HG03442 (cell line): Measurements from ENCODE around the gene HFM1.
A peak's percentile ranks its signal among the peaks of the same experiment; 100 is the strongest.
"Not testable (repeated sequence)": the region's sequence is repeated elsewhere in the genome, so short reads cannot be mapped to it uniquely, and the experiment has no call there.

ENCODE experiments used
- ATAC-seq: cut with Tn5 transposase; IDR thresholded peaks from one replicate; pipeline ENCODE4 v1.9.1; 2021; ENCODE audit warnings: mild to moderate bottlenecking, moderate library complexity; ENCODE audit not compliant: unreplicated experiment

Gene HFM1, protein sequence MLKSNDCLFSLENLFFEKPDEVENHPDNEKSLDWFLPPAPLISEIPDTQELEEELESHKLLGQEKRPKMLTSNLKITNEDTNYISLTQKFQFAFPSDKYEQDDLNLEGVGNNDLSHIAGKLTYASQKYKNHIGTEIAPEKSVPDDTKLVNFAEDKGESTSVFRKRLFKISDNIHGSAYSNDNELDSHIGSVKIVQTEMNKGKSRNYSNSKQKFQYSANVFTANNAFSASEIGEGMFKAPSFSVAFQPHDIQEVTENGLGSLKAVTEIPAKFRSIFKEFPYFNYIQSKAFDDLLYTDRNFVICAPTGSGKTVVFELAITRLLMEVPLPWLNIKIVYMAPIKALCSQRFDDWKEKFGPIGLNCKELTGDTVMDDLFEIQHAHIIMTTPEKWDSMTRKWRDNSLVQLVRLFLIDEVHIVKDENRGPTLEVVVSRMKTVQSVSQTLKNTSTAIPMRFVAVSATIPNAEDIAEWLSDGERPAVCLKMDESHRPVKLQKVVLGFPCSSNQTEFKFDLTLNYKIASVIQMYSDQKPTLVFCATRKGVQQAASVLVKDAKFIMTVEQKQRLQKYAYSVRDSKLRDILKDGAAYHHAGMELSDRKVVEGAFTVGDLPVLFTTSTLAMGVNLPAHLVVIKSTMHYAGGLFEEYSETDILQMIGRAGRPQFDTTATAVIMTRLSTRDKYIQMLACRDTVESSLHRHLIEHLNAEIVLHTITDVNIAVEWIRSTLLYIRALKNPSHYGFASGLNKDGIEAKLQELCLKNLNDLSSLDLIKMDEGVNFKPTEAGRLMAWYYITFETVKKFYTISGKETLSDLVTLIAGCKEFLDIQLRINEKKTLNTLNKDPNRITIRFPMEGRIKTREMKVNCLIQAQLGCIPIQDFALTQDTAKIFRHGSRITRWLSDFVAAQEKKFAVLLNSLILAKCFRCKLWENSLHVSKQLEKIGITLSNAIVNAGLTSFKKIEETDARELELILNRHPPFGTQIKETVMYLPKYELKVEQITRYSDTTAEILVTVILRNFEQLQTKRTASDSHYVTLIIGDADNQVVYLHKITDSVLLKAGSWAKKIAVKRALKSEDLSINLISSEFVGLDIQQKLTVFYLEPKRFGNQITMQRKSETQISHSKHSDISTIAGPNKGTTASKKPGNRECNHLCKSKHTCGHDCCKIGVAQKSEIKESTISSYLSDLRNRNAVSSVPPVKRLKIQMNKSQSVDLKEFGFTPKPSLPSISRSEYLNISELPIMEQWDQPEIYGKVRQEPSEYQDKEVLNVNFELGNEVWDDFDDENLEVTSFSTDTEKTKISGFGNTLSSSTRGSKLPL (N-terminal part only)

DNA sequence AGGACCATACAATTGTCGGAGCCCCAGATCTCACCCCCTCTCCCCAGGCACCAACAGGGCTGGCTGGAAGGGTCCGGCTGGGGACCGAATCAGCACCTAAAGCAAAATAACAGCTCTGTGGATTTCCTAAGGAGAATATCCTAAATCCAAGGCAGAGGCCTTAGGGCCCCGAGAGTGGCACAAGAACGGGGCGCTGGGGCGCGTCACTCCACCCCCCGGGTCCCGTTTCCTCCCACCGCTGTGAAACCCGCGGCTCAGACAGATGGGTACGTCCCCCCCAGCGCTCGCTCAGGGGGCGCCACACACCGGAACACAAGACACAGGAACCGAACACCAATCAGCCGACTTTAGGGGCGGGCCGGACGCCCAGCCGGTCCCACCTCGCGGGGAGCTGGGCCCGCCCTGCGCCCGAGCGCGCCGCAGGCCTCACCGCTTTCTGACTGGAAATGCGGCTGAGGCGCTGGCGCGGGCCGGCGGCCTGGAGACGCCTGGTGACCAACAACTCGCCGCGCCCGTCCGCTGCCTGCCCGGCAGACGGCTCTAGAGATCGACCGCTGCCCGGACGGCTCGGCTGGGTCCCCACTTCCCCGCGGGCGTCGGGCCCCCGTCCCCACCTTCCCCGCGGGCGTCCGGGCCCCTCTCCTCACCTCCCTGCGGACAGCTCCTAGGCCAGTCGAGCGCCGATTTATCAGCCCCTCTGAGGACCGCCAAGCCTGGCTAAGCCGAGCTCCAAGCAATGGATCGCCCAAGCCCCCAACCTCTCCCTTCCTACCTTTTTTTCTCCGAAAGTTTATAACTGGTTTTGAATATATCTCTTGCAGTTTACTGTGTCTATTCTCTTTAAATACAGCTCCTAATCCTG, at the start of gene HFM1:
Gene HFM1 (minus strand): TSS at position 687 of the 862 bp plus-strand sequence. CDS start 3,755 bp downstream, outside the sequence.
- peak; percentile 96 for ATAC-seq

DNA sequence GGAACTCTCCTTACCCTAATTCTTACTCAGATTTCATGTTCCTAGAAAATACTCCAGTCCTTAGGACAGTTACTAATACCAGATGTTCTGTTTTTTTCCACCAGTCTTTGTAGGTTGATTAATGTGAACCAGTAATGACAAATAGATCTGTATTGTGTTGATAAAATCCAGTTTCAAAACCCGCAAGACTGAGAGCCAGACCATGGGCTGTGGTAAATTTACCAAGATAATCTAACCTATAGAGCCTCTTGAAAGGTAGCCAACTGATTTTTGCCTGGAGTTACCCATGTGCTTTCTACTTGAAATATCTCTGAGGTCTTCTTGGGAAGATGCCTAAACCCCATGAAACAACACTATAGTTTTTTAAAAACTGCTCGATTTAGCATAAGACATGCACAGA, 49.5 kb upstream of the HFM1 start:
- ATAC-seq: no peak

DNA sequence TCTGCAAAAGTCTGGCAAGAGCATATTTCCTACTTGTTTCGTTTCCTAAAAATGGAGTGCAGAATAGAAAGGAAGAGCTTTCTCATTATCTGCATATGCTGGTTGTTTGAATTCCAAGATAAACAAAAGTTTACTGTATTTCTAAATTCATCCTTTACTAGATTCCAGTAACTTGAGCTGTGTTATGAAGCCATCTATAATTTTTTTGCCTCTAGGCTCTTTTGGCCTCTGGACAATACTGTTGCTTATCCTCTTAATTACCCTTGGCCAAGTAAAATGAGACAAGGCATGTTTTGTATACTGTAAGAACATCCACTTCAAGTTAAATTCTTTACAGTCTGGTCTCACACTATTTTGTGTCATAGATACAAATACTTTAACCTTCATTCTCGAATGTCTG, 45.6 kb upstream of the HFM1 start:
- no peak for ATAC-seq

DNA sequence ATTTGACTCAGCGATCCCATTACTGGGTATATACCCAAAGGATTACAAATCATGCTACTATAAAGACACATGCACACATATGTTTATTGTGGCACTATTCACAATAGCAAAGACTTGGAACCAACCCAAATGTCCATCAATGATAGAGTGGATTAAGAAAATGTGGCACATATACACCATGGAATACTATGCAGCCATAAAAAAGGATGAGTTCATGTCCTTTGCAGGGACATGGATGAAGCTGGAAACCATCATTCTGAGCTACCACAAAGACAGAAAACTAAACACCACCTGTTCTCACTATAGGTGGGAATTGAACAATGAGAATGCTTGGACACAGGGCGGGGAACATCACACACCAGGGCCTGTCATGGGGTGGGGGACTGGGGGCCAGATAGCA, 43.1 kb upstream of the HFM1 start:
- ATAC-seq: not testable (repeated sequence)

DNA sequence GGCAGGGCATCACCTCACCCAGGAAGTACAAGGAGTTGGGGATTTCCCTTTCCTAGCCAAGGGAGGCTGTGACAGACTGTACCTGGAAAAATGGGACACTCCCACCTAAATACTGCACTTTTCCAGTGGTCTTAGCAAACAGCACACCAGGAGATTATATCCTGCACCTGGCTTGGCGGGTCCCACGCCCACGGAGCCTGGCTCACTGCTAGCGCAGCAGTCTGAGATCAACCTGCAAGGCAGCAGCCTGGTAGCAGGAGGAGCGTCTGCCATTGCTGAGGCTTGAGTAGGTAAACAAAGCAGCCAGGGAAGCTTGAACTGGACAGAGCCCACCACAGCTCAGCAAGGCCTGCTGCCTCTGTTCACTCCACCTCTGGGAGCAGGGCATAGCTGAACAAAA, 37.3 kb upstream of the HFM1 start:
- not testable (repeated sequence) for ATAC-seq

DNA sequence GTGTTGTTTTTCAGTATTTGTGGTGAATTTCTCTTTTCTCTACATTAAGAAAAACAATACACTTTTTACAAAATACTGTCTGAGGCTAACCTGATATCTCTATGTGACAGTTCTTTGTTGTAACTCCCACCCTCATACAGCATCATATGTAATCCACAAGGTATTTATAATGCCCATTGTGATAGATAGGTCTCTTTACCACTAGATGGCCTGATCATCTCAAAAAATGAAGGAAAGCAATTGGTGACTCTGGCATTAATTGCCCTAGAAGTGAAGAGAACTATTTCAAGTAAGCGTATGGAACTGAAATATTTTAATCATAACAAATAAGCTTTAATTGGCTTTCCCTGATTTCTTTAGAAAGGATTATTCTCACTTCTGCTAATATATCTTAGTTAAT, 36.2 kb upstream of the HFM1 start:
- no peak for ATAC-seq

DNA sequence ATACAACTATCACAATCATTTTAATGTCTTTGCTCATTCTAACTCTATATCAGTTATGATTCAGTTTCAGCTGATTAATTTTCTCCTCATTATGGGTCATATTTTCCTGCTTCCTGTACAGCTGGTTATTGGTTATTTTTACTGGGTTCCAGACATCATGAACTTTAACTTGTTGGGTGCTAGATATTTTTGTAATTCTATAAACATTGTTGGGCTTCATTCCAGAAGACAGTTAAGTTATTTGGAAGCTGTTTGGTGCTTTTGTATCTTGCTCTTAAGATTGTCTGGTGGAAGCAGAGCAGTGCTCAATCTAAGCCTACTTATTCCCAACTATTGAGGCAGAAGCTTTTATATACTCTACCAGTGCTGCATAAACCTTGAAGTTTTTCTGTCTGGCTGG, 34.4 kb upstream of the HFM1 start:
- ATAC-seq: no peak

DNA sequence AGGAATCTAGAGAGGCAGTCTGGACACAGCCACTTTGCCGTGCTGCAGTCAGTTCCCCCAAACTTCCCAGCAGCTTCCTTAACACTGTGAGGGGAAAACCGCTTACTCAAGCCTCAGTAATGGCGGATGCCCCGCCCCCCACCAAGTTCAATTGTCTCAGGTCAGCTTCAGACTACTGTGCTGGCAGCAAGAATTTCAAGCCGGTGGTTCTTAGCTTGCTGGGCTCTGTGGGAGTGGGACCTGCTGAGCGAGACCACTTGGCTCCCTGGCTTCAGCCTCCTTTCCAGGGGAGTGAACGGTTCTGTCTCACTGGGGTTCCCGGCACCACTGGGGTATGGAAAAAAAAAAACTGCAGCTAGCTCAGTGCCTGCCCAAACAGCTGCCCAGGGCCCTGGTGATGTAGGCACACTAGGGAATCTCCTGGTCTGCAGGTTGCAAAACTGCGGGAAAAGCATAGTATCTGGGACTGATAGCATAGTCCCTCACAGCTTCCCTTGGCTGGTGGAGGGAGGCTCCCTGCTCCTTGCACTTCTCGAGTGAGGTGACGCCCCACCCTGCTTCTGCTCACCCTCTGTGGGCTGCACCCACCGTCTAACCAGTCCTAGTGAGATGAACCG, 23.7 kb upstream of the HFM1 start:
- no peak for ATAC-seq

DNA sequence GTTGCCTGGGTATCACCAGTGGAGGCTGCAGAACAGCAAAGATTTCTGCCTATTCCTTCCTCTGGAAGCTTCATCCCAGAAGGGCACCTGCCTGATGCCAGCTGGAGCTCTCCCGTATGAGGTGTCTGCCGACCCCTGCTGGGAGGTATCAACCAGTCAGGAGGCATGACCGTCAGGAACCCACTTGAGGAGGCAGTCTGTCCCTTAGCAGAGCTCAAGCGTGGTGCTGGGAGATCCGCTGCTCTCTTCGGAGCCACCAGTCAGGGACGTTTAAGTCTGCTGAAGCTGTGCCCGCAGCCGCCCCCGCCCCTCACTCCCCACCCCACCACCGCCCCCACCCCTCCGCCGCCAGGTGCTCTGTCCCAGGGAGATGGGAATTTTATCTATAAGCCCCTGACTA, 23.1 kb upstream of the HFM1 start:
- no peak for ATAC-seq

DNA sequence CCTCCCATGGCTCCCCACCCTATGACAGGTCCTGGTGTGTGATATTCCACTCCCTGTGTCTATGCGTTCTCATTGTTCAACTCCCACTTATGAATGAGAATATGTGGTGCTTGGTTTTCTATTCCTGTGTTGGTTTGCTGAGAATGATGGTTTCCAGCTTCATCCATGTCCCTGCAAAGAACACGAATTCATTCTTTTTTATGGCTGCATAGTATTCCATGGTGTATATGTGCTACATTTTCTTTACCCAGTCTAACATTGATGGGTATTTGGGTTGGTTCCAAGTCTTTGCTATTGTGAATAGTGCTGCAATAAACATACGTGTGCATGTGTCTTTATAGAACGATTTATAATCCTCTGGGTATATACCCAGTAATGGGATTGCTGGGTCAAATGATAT, 17.9 kb upstream of the HFM1 start:
- ATAC-seq: not testable (repeated sequence)

DNA sequence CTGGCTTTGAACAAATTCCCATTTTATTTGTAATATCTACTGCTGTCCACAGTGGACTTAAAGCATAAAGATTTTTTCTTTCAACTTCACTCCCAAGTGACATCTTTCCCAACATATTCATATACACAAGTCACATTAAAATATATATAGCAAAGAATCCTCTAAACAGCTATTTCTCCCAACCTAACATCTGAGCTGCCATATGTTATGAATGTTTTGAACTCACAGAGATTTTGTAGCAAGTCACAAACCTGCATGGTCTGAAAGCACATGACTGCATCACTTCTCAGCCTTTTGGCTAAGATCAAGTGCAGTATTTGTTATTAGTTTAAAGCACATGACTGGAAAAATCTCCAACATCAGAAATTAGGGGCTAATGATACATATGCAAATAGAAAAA, 7.7 kb upstream of the HFM1 start:
- ATAC-seq: no peak

DNA sequence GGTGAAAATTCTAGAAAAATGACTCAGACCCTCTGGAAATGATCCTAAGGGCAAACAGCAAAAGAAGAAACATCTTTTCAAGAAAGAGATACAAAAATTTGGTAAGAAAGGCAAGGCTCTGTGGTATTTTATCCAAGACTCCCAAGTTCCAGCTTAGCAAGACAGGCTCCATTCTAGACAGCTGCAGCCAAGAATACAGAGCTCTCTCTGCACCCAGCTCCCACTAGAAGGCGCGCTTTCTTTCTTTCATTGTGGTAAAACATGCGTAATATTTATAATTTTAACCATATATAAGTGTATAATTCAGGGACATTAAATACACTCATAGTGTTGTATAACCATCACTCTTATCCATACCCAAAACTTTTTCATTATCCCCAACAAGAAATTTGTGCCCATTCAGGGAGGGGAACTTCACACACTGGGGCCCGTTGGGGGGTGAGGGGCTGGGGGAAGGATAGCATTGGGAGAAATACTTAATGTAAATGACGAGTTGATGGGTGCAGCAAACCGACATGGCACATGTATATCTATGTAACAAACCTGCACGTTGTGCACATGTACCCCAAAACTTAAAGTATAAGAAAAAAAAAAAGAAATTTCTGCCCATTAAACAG, 2.2 kb upstream of the HFM1 start:
- no peak for ATAC-seq

DNA sequence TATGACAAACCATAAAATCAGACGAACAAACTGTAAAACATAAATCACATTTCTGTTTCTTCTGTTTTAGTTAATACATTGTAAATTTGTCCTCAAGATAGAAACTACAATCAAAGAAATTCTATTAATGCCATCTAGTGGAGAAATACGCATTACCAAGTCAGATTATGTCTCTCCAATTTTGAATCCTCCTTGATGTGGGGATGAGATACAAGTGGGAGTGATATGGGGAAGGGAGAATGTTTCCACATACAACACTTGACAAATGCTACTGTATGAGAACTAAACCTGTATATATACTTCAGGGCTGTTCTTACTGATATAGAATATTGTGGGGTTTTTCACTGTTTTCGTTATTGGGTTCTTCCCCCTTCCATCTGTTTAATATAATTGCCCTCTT, 2.6 kb downstream of the HFM1 start:
- ATAC-seq: no peak

DNA sequence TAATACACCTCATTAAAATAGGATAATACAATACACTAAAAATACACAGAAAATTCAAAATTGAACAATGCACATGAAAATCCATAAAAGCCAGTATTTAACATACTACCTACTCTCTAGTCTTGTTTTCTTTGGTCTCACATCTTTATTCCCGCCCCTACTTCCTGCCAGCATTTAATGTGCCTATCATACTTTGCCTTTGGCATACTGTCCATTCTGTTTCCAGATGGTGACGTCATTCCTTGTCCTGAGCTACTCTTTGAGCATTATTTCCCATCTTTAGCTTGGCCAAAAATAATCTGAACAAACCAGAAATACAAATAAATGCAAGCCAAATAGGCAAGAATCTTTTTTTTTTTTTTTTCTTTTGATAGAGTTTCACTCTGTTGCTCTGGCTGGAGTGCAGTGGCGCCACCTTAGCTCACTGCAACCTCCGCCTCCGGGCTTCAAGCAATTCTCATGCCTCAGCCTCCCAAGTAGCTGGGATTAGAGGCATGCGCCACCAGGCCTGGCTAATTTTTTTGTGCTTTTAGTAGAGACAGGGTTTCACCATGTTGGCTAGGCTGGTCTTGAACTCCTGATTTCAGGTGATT, 4.4 kb downstream of the HFM1 start:
- no peak for ATAC-seq

DNA sequence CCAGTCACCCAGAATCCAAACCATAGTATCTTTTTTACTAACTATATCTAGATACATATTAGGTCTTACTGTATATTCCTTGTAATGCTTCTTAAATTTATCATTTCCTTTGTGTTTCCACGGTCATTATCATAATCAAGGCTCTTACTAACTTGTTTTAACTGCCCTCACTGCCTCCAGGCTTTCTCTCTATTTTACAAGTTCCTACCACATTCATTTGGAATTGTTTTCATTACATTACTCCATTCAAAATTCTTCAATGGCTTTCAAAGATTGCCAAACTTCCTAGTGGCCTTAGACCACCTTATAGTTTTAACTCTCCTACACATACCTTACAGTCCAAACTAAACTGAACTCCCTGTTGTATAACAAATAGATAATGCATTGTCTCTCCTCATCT, 6.3 kb downstream of the HFM1 start:
- no peak for ATAC-seq

DNA sequence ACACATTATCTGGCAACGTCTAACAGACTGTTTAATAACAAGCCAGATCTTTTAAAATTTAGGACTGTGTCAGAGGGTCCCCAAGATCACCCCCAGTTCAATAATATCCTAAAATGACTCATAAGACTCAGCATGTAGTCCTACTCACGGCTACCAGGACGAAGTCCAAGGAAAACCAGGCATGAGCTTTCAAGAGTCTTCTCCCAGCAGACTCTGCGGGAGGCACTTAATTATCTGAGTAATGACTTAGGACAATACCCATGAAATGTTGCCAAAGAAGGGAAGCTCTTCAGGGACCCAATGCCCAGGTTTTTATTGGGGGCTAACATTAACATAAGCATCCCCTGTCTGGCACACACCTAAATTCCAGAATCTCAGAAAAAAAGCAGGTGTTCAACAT, 7.0 kb downstream of the HFM1 start:
- no peak for ATAC-seq

DNA sequence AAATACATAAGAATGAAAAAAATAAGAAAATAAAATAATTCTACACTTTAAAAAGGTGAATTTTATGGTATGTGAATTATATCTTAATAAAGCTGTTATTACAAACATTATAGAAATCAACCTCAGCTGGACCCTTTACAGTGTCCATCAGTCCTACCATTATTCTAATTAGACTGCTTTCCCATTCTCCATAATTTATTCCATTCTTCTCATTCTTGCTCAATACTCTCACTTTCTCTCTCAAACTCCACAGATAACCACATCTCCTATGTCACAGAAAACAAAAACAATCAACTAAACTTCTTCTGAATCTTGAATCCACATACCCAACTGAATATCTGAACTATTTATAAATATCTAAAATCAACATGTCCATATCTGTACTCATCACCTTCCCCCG, 11.6 kb downstream of the HFM1 start:
- ATAC-seq: no peak

DNA sequence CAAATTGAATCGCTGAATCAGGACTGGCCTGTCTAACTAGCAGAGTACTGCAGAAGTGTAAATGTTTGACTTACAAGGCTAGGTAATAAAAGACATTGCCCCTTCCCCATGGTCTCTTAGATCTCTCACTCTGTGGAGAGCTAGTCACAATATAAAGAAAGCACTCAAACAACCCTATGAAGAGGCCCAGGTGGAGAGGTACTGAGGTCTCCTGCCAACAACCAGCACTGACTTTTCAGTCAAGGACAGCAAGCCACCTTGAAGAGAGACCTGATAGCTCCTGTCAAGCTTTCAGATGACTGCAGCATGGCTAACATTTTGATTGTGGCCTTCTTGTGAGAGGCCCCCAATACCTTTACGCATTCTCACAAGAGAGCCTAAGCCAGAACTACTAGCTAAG, 18.5 kb downstream of the HFM1 start:
- ATAC-seq: no peak

DNA sequence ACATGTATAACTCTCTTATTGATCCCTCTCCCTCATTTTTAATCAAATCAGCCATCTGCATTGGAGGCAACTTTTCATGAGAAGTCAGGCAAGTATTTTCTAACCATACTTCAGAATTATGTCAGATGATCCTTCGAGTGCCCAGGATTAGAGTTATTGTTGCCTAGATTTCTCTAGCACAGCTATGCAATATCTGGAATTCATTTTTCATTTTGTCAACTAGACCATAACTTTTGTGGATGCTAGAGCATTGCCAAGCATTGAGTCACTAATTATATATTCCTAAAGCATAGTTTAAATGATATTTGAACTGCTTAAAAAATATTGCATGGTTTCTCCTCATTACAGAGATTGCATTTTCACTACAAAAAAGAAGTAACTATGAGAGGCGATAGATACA, 21.2 kb downstream of the HFM1 start:
- ATAC-seq: no peak
